VCaP (cell line): Measurements from ENCODE around the gene NDUFS4.
A peak's percentile ranks its signal among the peaks of the same experiment; 100 is the strongest.

Source experiments
- H3K27ac ChIP-seq: fragments of 450-650 bp; 2 replicates; pipeline ENCODE4 v1.5.1; 2017
- TF ChIP-seq, protein P1 (sequence below): fragments of 450-650 bp; conservative IDR thresholded peaks from 2 replicates; pipeline ENCODE4 v1.5.1; 2017; ENCODE audit warnings: mild to moderate bottlenecking, moderate library complexity

NDUFS4 gene

DNA sequence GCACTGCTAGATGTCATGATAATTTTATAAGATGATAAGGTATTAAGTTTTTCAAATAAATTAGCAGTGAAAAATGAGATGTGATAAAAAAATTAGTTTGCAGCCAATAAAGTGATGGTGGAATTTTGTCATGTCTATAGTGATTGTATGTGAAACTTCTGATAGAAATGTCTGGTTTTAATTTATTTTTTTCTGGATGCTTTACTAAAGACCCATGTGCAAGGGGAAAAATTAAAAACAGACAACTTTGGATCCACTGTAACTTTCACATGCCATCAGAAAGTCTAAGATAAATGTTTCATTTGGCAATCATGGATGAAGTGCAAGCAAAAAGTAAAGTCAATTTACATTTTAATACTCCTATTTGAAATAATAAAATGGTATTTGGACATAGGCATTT lies 4.4 kb upstream of the NDUFS4 start:
- H3K27ac ChIP-seq = no peak overlapping the region
- TF ChIP-seq, protein P1, sequence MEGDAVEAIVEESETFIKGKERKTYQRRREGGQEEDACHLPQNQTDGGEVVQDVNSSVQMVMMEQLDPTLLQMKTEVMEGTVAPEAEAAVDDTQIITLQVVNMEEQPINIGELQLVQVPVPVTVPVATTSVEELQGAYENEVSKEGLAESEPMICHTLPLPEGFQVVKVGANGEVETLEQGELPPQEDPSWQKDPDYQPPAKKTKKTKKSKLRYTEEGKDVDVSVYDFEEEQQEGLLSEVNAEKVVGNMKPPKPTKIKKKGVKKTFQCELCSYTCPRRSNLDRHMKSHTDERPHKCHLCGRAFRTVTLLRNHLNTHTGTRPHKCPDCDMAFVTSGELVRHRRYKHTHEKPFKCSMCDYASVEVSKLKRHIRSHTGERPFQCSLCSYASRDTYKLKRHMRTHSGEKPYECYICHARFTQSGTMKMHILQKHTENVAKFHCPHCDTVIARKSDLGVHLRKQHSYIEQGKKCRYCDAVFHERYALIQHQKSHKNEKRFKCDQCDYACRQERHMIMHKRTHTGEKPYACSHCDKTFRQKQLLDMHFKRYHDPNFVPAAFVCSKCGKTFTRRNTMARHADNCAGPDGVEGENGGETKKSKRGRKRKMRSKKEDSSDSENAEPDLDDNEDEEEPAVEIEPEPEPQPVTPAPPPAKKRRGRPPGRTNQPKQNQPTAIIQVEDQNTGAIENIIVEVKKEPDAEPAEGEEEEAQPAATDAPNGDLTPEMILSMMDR = no peak

DNA sequence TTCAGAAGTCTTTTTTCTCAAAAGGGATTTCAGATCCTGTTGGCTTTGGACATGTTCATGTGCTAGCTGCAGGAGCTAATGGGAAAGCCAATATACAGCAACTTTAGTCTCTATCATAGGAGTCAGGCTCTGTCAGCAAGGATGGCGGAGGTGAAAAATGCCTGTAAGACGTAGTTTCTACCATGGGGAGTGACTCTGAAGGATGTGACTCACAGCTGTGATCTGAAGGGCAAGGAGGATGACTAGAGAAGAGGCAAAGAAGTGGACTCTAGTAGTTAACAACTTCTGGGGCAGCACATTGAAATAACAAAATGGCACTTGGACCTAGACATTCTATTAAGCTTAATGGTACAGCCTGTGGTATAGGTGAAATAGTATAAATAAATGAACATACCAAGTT lies 3.1 kb upstream of the NDUFS4 start:
- TF ChIP-seq, protein P1 = no peak
- H3K27ac ChIP-seq = no peak overlapping the region

- TF ChIP-seq, protein P1 = no peak
These were observed 1.5 kb upstream of the NDUFS4 start for GRCh38 chr5:53558966-53559365.

GRCh38 chr5:53560028-53560427 lies 411 bp upstream of the NDUFS4 start:
- TF ChIP-seq, protein P1 = no peak
- peak overlapping the region; percentile 88 for H3K27ac ChIP-seq

More at GRCh38 chr5:53558966-53559365, 1.5 kb upstream of the NDUFS4 start:
- no peak overlapping the region for H3K27ac ChIP-seq

DNA sequence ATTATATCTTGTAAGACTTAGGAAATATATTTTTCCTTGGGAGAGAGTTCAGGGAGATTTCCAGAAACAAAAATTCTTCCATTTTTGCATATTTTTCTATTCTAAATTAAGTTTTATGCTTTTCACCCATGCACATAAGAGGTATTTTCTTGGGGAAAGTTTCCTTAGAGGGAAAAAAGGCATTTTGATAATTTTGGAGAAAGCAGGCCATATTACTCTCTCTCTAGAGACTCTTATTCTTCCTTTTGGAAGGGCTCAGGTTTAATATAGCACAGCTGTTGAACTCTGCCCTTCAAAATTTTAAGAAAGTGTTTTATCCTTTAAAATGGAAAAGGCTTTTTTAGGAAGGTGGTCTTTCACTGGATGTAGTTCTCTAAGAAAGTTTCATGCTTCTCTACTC lies 8.0 kb downstream of the NDUFS4 start:
- TF ChIP-seq, protein P1 = no peak
- no peak overlapping the region for H3K27ac ChIP-seq

DNA sequence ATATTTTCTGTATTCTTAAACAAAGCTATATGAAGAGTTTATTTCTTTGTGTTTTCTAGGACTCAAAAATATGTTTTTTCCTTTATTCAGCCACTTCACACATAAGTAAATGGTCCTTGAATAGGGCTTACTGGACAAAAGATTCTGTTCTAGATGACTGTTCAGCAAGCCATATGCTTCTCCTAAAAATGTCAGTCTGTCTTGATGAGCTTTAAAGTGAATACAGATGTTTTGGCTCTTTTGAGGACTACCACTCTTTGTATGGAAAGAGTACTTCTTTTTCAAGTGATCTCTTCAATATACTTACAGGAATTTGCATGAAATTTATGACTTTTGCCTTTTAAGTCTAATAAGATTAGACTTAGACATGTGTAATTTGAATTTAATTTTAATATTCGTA lies 8.4 kb downstream of the NDUFS4 start:
- TF ChIP-seq, protein P1 = no peak
- no peak overlapping the region for H3K27ac ChIP-seq

DNA sequence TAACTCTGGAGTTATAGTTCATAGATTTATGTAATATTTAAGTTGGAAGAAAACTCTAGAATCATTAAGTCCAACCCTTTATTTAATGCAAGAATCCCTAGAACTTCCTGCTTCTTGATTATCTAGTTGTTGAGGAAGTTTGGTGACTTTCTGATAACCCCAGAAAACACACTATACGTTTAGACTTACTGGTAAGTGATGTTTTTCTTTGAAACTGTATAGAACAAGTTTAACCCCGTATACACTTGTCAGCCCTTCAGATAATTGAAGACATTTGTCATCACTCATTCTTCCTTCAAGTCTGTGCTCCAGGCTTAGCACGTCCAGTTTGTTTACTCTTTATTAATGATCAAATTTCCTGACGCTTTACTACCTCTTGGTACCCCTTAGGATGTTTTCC lies 9.0 kb downstream of the NDUFS4 start:
- TF ChIP-seq, protein P1 = no peak
- H3K27ac ChIP-seq = no peak overlapping the region

- TF ChIP-seq, protein P1 = no peak
- H3K27ac ChIP-seq = no peak overlapping the region
These were observed 11.0 kb downstream of the NDUFS4 start for GRCh38 chr5:53571403-53571802.
